GM18526 (cell line): Measurements from ENCODE around the gene NMD3.

Experiments used
- POLR2A ChIP-seq: IDR thresholded peaks from 3 replicates; pipeline ENCODE4 v1.6.1; 2011; ENCODE audit not compliant: insufficient read length; ENCODE audit errors: extremely low read depth

The NMD3 gene

GRCh38 chr3:161219495-161219894 is 1.6 kb upstream of the NMD3 start:
- no peak for TF ChIP-seq POLR2A

GRCh38 chr3:161221806-161222600 is 892 bp downstream of the NMD3 start:
- TF ChIP-seq POLR2A, result no peak

- TF ChIP-seq POLR2A, result no peak
Observed at GRCh38 chr3:161222662-161223061, 1.6 kb downstream of the NMD3 start.

- TF ChIP-seq POLR2A, result no peak
Observed at GRCh38 chr3:161224786-161225185, 3.7 kb downstream of the NMD3 start.

GRCh38 chr3:161230621-161231171 is 9.6 kb downstream of the NMD3 start:
- TF ChIP-seq POLR2A, result no peak

- no peak for TF ChIP-seq POLR2A
Observed at GRCh38 chr3:161231861-161232260, 10.8 kb downstream of the NMD3 start.

GRCh38 chr3:161233557-161233956 is 12.4 kb downstream of the NMD3 start:
- TF ChIP-seq POLR2A, result no peak

GRCh38 chr3:161236240-161236639 is 15.1 kb downstream of the NMD3 start:
- TF ChIP-seq POLR2A, result no peak

- TF ChIP-seq POLR2A, result no peak
Observed at GRCh38 chr3:161239700-161240099, 18.6 kb downstream of the NMD3 start.

GRCh38 chr3:161244538-161244937 is 23.4 kb downstream of the NMD3 start:
- no peak for TF ChIP-seq POLR2A

- no peak for TF ChIP-seq POLR2A
Observed at GRCh38 chr3:161247049-161247448, 25.9 kb downstream of the NMD3 start.

- TF ChIP-seq POLR2A, result no peak
Observed at GRCh38 chr3:161250116-161250515, 29.0 kb downstream of the NMD3 start.

- no peak for TF ChIP-seq POLR2A
Observed at GRCh38 chr3:161251716-161252115, 30.6 kb downstream of the NMD3 start.

GRCh38 chr3:161252143-161252542 is 31.0 kb downstream of the NMD3 start:
- TF ChIP-seq POLR2A, result no peak

GRCh38 chr3:161253711-161254110 is 32.6 kb downstream of the NMD3 start:
- TF ChIP-seq POLR2A, result no peak

- no peak for TF ChIP-seq POLR2A
Observed at GRCh38 chr3:161254861-161255260, 33.8 kb downstream of the NMD3 start.

- TF ChIP-seq POLR2A, result no peak
Observed at GRCh38 chr3:161263057-161263456, 41.9 kb downstream of the NMD3 start.

- TF ChIP-seq POLR2A, result no peak
Observed at GRCh38 chr3:161264852-161265251, 43.7 kb downstream of the NMD3 start.
